ENCODE results near the gene DIP2B. TPM values are rescaled to one million over a fixed set of nuclear protein-coding genes. Genes with fewer than 3 reads are reported as not detected.

The DIP2B gene
- total and polyA plus RNA-seq, 2 experiments from 2014 or later, result 5.6 to 17.9 TPM

DNA sequence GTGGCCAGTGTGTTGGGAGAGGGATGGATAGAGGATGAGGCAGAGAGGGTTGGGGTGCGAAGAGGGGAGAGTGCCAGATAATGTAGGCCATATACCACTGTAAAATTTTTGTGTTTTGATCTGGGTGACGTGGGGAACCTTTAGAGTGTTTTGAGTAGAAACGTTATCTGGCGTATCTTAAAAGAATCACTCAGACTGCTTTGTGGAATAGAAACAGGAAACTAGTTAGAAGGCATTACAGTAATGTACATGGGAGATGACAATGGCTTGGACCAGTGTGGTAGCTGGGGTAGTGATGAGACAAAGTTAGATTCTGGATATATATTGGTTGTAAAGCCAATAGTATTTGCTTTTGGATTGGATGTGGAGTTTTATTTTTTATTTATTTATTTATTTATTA lies 279.7 kb downstream of the DIP2B start:
- TF ChIP-seq EZH2 (IDR thresholded peaks at IDR 0.05; ENCODE audit: insufficient read depth, poor library complexity, severe bottlenecking), result no peak
- TF ChIP-seq EZH2phosphoT487 (IDR thresholded peaks at IDR 0.05; ENCODE audit: insufficient read depth, low read depth), result no peak
- Histone ChIP-seq H3K4me3 (no peak overlapping the region), H3K79me2 (ENCODE audit: insufficient read depth) (peaks cover 78% of the 10 kb centered on the region), H3K27ac (no peak overlapping the region), H3K9ac (no peak overlapping the region), H3K4me1 (ENCODE audit: insufficient read depth) (peaks cover 36% of the 10 kb centered on the region), H3K9me3 (ENCODE audit: low read depth) (no peaks in the 10 kb centered on the region), H3K27me3 (replicated peaks; ENCODE audit: insufficient read depth) (no peaks in the 10 kb centered on the region), H2AFZ (no peak overlapping the region), H3K4me2 (ENCODE audit: unreplicated experiment) (no peak overlapping the region), H3F3A (ENCODE audit: insufficient read depth) (peaks cover 31% of the 10 kb centered on the region), H3K9me2 (ENCODE audit: insufficient read depth) (no peaks in the 10 kb centered on the region), H3K36me3 (ENCODE audit: low read depth) (no peaks in the 10 kb centered on the region; the same call in none of the 2 replicates), H4K20me1 (ENCODE audit: insufficient read depth) (no peaks in the 10 kb centered on the region)
- DNase-seq, result no peak
- WGBS, 2 experiments (ENCODE audit: low coverage in 1 of 2, low lambda C conversion rate in 2 of 2, missing lambda C conversion rate in 2 of 2), result 90 to 93% methylated on average over 4 of the region's 4 CpGs
- in situ Hi-C loops (cut with MboI), result no loop called here

DNA sequence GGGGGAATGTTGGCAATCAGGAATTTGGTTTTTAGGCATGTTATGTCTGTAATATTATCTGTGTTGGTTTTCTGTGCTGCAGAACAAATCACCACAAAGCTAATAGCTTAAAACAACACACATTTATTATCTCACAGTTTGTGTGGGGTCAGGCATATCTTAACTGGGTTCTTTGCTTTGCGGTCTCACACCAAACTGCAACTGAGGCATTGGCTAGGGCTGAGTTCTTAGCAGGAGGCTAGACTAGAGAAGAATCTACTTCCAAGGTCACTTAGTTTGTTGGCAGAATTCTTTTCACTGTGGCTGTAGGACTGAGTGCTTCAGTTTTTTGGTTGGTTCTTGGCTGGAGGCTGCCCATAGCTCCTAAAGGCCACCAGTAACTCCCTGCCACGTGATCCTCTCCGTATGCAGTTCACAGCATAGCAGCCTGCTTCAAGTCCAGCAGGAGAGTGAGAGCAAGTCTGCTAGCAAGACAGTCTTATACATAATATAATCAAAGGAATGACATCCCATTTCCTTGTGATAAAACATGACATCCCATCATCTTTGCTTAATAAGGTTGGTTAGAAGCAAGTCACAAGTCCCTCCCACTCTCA lies 280.7 kb downstream of the DIP2B start:
- peak overlapping the region; percentile 72; the same call in 1 of the 2 replicates for H3K9ac ChIP-seq
- no peaks in the 10 kb centered on the region for H3K9me3 ChIP-seq (ENCODE audit: low read depth)
- in situ Hi-C loops (cut with MboI), result no loop called here
- no peaks in the 10 kb centered on the region; the same call in none of the 2 replicates for H3K36me3 ChIP-seq (ENCODE audit: low read depth)
- WGBS, 2 experiments (ENCODE audit: low coverage in 1 of 2, low lambda C conversion rate in 2 of 2, missing lambda C conversion rate in 2 of 2), result 85 to 86% methylated on average over 3 of the region's 3 CpGs
- peaks cover 36% of the 10 kb centered on the region for H3K4me1 ChIP-seq (ENCODE audit: insufficient read depth)
- no peaks in the 10 kb centered on the region for H4K20me1 ChIP-seq (ENCODE audit: insufficient read depth)
- no peak for DNase-seq
- peaks cover 31% of the 10 kb centered on the region for H3F3A ChIP-seq (ENCODE audit: insufficient read depth)
- no peak overlapping the region for H2AFZ ChIP-seq
- peaks cover 79% of the 10 kb centered on the region for H3K79me2 ChIP-seq (ENCODE audit: insufficient read depth)
- no peak overlapping the region for H3K4me3 ChIP-seq
- TF ChIP-seq EZH2 (IDR thresholded peaks at IDR 0.05; ENCODE audit: insufficient read depth, poor library complexity, severe bottlenecking) (no peak), EZH2phosphoT487 (IDR thresholded peaks at IDR 0.05; ENCODE audit: insufficient read depth, low read depth) (no peak)
- H3K27ac ChIP-seq, result peak overlapping the region; percentile 88
- no peaks in the 10 kb centered on the region for H3K27me3 ChIP-seq (replicated peaks; ENCODE audit: insufficient read depth)
- H3K9me2 ChIP-seq (ENCODE audit: insufficient read depth), result no peaks in the 10 kb centered on the region
- peak overlapping the region; percentile 66 for H3K4me2 ChIP-seq (ENCODE audit: unreplicated experiment)

DNA sequence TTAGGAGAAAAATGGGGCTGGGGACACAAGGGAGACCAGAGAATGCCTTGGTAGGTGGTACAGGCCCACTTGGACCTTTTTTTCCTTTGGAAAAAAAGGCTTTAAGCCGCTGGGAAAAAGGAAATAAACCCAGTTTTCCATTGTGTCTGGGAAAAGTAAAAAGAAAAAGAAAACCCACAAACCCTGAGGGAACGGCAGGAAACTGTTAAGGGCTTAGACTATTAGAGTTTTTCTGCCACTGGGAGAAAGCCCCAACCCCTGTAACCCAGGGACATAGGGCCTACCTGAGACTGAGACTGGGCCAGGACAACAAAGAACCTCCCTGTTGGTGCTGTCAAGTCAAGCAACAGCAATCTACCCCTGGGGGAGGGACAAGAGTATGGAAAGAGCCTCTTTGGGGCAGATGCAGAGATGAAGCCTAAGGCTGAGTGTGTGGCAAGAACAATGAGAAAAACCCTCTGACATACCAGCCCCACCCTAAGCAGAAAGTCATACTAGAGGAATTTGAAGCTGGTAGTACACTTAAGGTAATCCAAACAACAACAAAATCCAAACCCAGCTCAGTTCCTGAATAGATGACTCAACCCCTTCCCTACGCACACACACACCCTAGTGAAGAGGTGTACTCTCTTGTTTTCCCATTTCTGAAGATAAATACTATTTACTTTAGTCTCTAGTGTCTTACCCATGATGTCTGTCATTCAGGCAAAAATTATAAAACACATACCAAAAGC lies 281.9 kb downstream of the DIP2B start:
- 43 to 49% methylated on average over 3 of the region's 3 CpGs for WGBS, 2 experiments (ENCODE audit: low coverage in 1 of 2, low lambda C conversion rate in 2 of 2, missing lambda C conversion rate in 2 of 2)
- Histone ChIP-seq H4K20me1 (ENCODE audit: insufficient read depth) (no peaks in the 10 kb centered on the region), H3K4me2 (ENCODE audit: unreplicated experiment) (peak overlapping the region; percentile 66), H3K27me3 (replicated peaks; ENCODE audit: insufficient read depth) (no peaks in the 10 kb centered on the region), H3K79me2 (ENCODE audit: insufficient read depth) (peaks cover 79% of the 10 kb centered on the region), H3K4me1 (ENCODE audit: insufficient read depth) (peaks cover 36% of the 10 kb centered on the region), H3K4me3 (peak overlapping the region; percentile 37), H3K9me3 (ENCODE audit: low read depth) (no peaks in the 10 kb centered on the region), H3K36me3 (ENCODE audit: low read depth) (no peaks in the 10 kb centered on the region; the same call in 1 of the 2 replicates), H3F3A (ENCODE audit: insufficient read depth) (peaks cover 31% of the 10 kb centered on the region), H3K9ac (peak overlapping the region; percentile 72), H3K9me2 (ENCODE audit: insufficient read depth) (no peaks in the 10 kb centered on the region), H3K27ac (peak overlapping the region; percentile 88), H2AFZ (peak overlapping the region; percentile 54)
- TF ChIP-seq EZH2phosphoT487 (IDR thresholded peaks at IDR 0.05; ENCODE audit: insufficient read depth, low read depth) (no peak), EZH2 (IDR thresholded peaks at IDR 0.05; ENCODE audit: insufficient read depth, poor library complexity, severe bottlenecking) (no peak)
- peak; percentile 94 for DNase-seq
- in situ Hi-C loops (cut with MboI), result no loop called here

DNA sequence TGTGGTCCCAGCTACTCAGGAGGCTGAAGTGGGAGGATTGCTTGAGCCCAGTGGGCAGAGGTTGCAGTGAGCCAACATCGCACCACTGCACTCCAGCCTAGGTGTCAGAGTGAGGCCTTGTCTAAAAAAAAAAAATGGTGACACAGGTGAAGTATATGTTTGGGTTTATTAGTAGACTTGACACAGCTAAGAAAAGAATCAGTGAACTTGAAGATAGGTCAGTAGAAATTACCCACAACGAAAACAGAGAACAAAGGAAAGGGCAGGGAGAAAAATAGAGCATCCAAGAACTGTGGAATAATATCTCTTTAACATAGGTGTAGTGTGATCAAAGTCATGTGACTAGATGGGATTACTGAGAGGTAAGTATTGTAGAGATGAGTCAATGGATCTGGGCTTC lies 282.8 kb downstream of the DIP2B start:
- Histone ChIP-seq H3K27ac (peak overlapping the region; percentile 88), H3K4me3 (no peak overlapping the region), H3K27me3 (replicated peaks; ENCODE audit: insufficient read depth) (no peaks in the 10 kb centered on the region), H3K9ac (no peak overlapping the region; the same call in 1 of the 2 replicates), H3K79me2 (ENCODE audit: insufficient read depth) (peaks cover 83% of the 10 kb centered on the region), H3K9me3 (ENCODE audit: low read depth) (no peaks in the 10 kb centered on the region), H3K36me3 (ENCODE audit: low read depth) (no peaks in the 10 kb centered on the region), H3K4me2 (ENCODE audit: unreplicated experiment) (no peak overlapping the region), H4K20me1 (ENCODE audit: insufficient read depth) (no peaks in the 10 kb centered on the region), H2AFZ (no peak overlapping the region), H3K4me1 (ENCODE audit: insufficient read depth) (peaks cover 36% of the 10 kb centered on the region), H3F3A (ENCODE audit: insufficient read depth) (peaks cover 31% of the 10 kb centered on the region), H3K9me2 (ENCODE audit: insufficient read depth) (no peaks in the 10 kb centered on the region)
- no peak for DNase-seq
- TF ChIP-seq EZH2 (IDR thresholded peaks at IDR 0.05; ENCODE audit: insufficient read depth, poor library complexity, severe bottlenecking), result no peak
- TF ChIP-seq EZH2phosphoT487 (IDR thresholded peaks at IDR 0.05; ENCODE audit: insufficient read depth, low read depth), result no peak
- 96 to 99% methylated on average over 2 of the region's 2 CpGs for WGBS, 2 experiments (ENCODE audit: low coverage in 1 of 2, low lambda C conversion rate in 2 of 2, missing lambda C conversion rate in 2 of 2)
- in situ Hi-C loops (cut with MboI), result no loop called here

All from GM23248 (cell line).